ENCODE data around the gene RAP1GAP. TPM values are rescaled to one million over a fixed set of nuclear protein-coding genes. Genes with fewer than 3 reads are reported as not detected.

Gene RAP1GAP
- total RNA-seq, result 39.2 TPM
- 200 TPM for polyA plus RNA-seq (ENCODE audit: insufficient read depth, low read depth, low replicate concordance)
- long read RNA-seq, donor 1, partial matches to known transcripts, result 6 of 7 reads
- long read RNA-seq, donor 1, other reads (novel, unspliced or antisense), result 0 of 7 reads
- long read RNA-seq, donor 2, partial matches to known transcripts, result 0 of 1 reads
- long read RNA-seq, donor 2, other reads (novel, unspliced or antisense), result 0 of 1 reads
- long read RNA-seq, donor 3, partial matches to known transcripts, result 0 of 2 reads
- long read RNA-seq, donor 3, other reads (novel, unspliced or antisense), result 0 of 2 reads
- long read RNA-seq, donor 4, partial matches to known transcripts, result 0 of 1 reads
- long read RNA-seq, donor 4, other reads (novel, unspliced or antisense), result 0 of 1 reads
- long read RNA-seq, donor 5, result 0 reads
- long read RNA-seq, donor 6, result 0 reads
- long read RNA-seq, donor 7, transcript RAP1GAP-204 (23 exons, 3,318 nt), result major isoform, 8 of 65 reads
- long read RNA-seq, donor 7, partial matches to known transcripts, result 28 of 65 reads
- long read RNA-seq, donor 7, other reads (novel, unspliced or antisense), result 26 of 65 reads
- long read RNA-seq, donor 8, result 0 reads
- long read RNA-seq, donor 9, result 0 reads
- long read RNA-seq, donor 10, result 0 reads

DNA sequence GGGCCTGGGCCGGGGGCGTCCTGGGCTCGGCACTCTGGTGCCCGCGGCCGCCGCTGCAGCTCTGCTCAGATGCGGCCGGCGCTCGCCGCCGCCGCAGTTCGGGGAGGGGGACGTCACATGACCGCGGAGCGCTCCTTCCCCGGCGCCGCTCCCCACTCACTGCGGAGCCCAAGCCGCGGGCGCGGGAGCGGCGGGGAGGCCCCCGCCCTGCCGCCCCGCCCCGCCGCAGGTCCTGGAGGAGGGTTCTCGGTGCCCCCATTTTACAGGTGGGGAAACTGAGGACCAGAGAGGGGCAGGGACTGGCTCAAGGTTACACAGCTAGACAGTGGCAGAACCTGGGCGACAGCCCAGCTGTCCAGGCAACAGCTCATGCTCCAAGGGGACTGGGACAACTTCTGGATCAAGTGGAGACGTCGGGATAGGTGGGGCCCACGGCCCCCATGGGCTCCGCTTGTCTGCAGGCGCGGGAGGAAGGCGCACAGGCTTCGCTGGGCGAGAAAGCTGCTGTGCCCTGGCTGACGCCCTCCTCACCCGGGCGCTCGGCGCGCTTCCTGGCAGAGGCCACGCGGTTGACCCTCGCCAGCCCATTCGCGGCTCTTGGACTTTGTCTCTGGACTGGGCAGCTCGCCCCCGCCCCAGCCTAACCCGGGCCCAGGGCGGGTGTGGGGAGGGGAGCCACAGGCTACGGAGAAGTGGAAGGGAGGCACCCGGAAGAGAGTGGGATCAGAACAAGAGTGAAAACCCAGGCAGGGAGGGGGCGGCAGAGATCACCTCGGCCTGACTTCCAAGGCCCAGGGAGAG lies at the start of gene RAP1GAP:
TSS of gene RAP1GAP (minus strand) at position 100 of the 801 bp plus-strand sequence. CDS start 49,325 bp downstream, outside the sequence.
- FAIRE-seq, result no peak

GRCh38 chr1:21716169-21716568 lies 47.0 kb upstream of the RAP1GAP start:
- peaks cover 0 to 3% (median 0%) of the 10 kb centered on the region in 3 donors for H3K4me1 ChIP-seq (ENCODE audit: control insufficient read depth in 2 of 3, insufficient read depth in 2 of 3, low read depth in 1 of 3, low read length in 3 of 3)
- H3K36me3 ChIP-seq (ENCODE audit: control insufficient read depth in 2 of 3, insufficient read depth in 3 of 3, low read length in 3 of 3), result peaks cover 12 to 29% (median 14%) of the 10 kb centered on the region in 3 donors
- no peak overlapping the region for H3K4me3 ChIP-seq (ENCODE audit: low read length in 3 of 3)
- FAIRE-seq (no peak), DNase-seq (no peak)
- intact Hi-C loops (cut with DNase I), result no loop called here
- no peaks in the 10 kb centered on the region for H3K27me3 ChIP-seq (ENCODE audit: control insufficient read depth, insufficient read depth, low read length)
- TF ChIP-seq, protein P1, sequence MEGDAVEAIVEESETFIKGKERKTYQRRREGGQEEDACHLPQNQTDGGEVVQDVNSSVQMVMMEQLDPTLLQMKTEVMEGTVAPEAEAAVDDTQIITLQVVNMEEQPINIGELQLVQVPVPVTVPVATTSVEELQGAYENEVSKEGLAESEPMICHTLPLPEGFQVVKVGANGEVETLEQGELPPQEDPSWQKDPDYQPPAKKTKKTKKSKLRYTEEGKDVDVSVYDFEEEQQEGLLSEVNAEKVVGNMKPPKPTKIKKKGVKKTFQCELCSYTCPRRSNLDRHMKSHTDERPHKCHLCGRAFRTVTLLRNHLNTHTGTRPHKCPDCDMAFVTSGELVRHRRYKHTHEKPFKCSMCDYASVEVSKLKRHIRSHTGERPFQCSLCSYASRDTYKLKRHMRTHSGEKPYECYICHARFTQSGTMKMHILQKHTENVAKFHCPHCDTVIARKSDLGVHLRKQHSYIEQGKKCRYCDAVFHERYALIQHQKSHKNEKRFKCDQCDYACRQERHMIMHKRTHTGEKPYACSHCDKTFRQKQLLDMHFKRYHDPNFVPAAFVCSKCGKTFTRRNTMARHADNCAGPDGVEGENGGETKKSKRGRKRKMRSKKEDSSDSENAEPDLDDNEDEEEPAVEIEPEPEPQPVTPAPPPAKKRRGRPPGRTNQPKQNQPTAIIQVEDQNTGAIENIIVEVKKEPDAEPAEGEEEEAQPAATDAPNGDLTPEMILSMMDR (IDR thresholded peaks at IDR 0.05; ENCODE audit: borderline replicate concordance, extremely low read depth, insufficient read depth), result no peak
- H3K9ac ChIP-seq (ENCODE audit: low read length in 3 of 3), result no peak overlapping the region
- H3K27ac ChIP-seq (ENCODE audit: low read depth in 2 of 2, low read length in 2 of 2), result no peak overlapping the region
- H3K9me3 ChIP-seq (ENCODE audit: control insufficient read depth in 2 of 3, insufficient read depth in 1 of 3, low read length in 3 of 3), result no peaks in the 10 kb centered on the region

More for the DNA sequence above, at the start of gene RAP1GAP:
- DNase-seq, result peak in 4 of 5 donors; percentile 37 to 77 (median 56)
- TF ChIP-seq, protein P1 (IDR thresholded peaks at IDR 0.05; ENCODE audit: borderline replicate concordance, extremely low read depth, insufficient read depth), result peak; percentile 2
- H3K9me3 ChIP-seq (ENCODE audit: control insufficient read depth in 2 of 3, insufficient read depth in 1 of 3, low read length in 3 of 3), result no peaks in the 10 kb centered on the region
- H3K27me3 ChIP-seq (ENCODE audit: control insufficient read depth, insufficient read depth, low read length), result peaks cover 2% of the 10 kb centered on the region
- H3K4me1 ChIP-seq (ENCODE audit: control insufficient read depth in 2 of 3, insufficient read depth in 2 of 3, low read depth in 1 of 3, low read length in 3 of 3), result peaks cover 5 to 35% (median 23%) of the 10 kb centered on the region in 3 donors
- peak within 1 kb of the TSS in 2 of 3 donors; percentile 52 to 54 for H3K4me3 ChIP-seq (ENCODE audit: low read length in 3 of 3)
- H3K9ac ChIP-seq (ENCODE audit: low read length in 3 of 3), result peak within 1 kb of the TSS in 1 of 3 donors; percentile 15
- intact Hi-C loops (cut with DNase I), result no loop called here
- H3K36me3 ChIP-seq (ENCODE audit: control insufficient read depth in 2 of 3, insufficient read depth in 3 of 3, low read length in 3 of 3), result no peaks in the 10 kb centered on the region
- peak within 1 kb of the TSS in 1 of 2 donors; percentile 42 for H3K27ac ChIP-seq (ENCODE audit: low read depth in 2 of 2, low read length in 2 of 2)

- no peak for FAIRE-seq
- no peak for DNase-seq
- no peak overlapping the region for H3K9ac ChIP-seq (ENCODE audit: low read length in 3 of 3)
- H3K4me1 ChIP-seq (ENCODE audit: control insufficient read depth in 2 of 3, insufficient read depth in 2 of 3, low read depth in 1 of 3, low read length in 3 of 3), result no peaks in the 10 kb centered on the region
- no peak overlapping the region for H3K4me3 ChIP-seq (ENCODE audit: low read length in 3 of 3)
- no peak overlapping the region for H3K27ac ChIP-seq (ENCODE audit: low read depth in 2 of 2, low read length in 2 of 2)
- no peaks in the 10 kb centered on the region for H3K27me3 ChIP-seq (ENCODE audit: control insufficient read depth, insufficient read depth, low read length)
- no peaks in the 10 kb centered on the region for H3K9me3 ChIP-seq (ENCODE audit: control insufficient read depth in 2 of 3, insufficient read depth in 1 of 3, low read length in 3 of 3)
- peaks cover 4 to 13% (median 7%) of the 10 kb centered on the region in 3 donors for H3K36me3 ChIP-seq (ENCODE audit: control insufficient read depth in 2 of 3, insufficient read depth in 3 of 3, low read length in 3 of 3)
- TF ChIP-seq, protein P1 (IDR thresholded peaks at IDR 0.05; ENCODE audit: borderline replicate concordance, extremely low read depth, insufficient read depth), result no peak
- intact Hi-C loops (cut with DNase I), result no loop called here
Measured at GRCh38 chr1:21707891-21708290, 38.7 kb upstream of the RAP1GAP start.
